OCI-LY1 (cell line): Measurements from ENCODE around the gene ZNF609.

Experiments
- CTCF ChIP-seq: fragments of 200-600 bp; sonication (generic), shearing (Covaris generic); IDR thresholded peaks from 2 replicates; pipeline ENCODE4 v1.5.1; 2017; ENCODE audit warnings: mild to moderate bottlenecking, antibody characterized with exemption, low read length, moderate library complexity, mixed read lengths
- EZH2 ChIP-seq: fragments of 200-600 bp; sonication (generic), shearing (Covaris generic); IDR thresholded peaks from 2 replicates; pipeline ENCODE4 v1.8.0; 2017; ENCODE audit warnings: borderline replicate concordance, mixed run types, mild to moderate bottlenecking, antibody characterized with exemption, low read length, moderate library complexity, mixed read lengths

DNA sequence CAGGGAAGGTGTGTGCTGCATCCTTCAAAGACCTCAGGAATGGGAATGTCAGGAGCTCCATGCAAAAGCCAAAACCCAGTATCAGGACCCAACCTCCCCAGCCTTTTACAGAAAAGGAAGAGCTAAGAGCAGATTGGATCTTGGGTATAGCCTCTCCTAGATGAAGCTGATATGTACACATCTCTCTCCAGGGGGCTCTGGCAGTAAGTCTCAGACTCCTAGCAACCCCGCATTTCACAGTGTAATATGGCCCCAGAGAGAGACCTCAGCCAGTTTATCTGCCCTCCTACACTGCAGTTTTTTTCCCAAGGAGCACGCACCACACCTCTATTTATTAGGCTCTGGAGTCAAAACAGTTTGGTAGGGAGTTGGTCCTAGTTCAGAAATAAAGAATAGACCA lies 226.8 kb downstream of the ZNF609 start:
- TF ChIP-seq CTCF: no peak
- TF ChIP-seq EZH2: no peak
